HepG2 (cell line): ENCODE data around the gene SSBP1. TPM values are rescaled to one million over a fixed set of nuclear protein-coding genes. Genes with fewer than 3 reads are reported as not detected.
A peak's percentile ranks its signal among the peaks of the same experiment; 100 is the strongest.

ENCODE experiments used
- AGO1 ChIP-seq: fragments of 200-400 bp; formaldehyde crosslinking; IDR thresholded peaks from 2 replicates; pipeline ENCODE4 v1.6.1; 2017; ENCODE audit warnings: mild to moderate bottlenecking, low read depth, low read length, moderate library complexity; ENCODE audit not compliant: poor library complexity, severe bottlenecking
- AGO2 ChIP-seq: fragments of 200-400 bp; formaldehyde crosslinking; optimal IDR thresholded peaks from 2 replicates; pipeline ENCODE3; 2017; ENCODE audit warnings: mild to moderate bottlenecking, low read depth, low read length, moderate library complexity
- GFI1 ChIP-seq: sonication (generic); formaldehyde crosslinking; IDR thresholded peaks from 2 replicates; pipeline ENCODE4 v1.5.0; 2020; ENCODE audit warnings: missing genetic modification reagents, mild to moderate bottlenecking, borderline replicate concordance
- MBD4 ChIP-seq: IDR thresholded peaks from 2 replicates; pipeline ENCODE4 v1.6.1; 2012; ENCODE audit warnings: low read length, inconsistent platforms, borderline replicate concordance
- NAIF1 ChIP-seq: sonication (generic); formaldehyde crosslinking; IDR thresholded peaks from 2 replicates; pipeline ENCODE4 v1.5.0; 2020; ENCODE audit warnings: mild to moderate bottlenecking, missing genetic modification reagents, borderline replicate concordance
- NFYB ChIP-seq: sonication (generic); formaldehyde crosslinking; IDR thresholded peaks from 2 replicates; pipeline ENCODE4 v1.4.0; 2020; ENCODE audit warnings: missing genetic modification reagents
- NFYC ChIP-seq: IDR thresholded peaks from 2 replicates; pipeline ENCODE4 v1.6.1; 2016; ENCODE audit warnings: missing genetic modification reagents, missing compliant biosample characterization
- RFX3 ChIP-seq: IDR thresholded peaks from 2 replicates; pipeline ENCODE4 v1.6.1; 2016; ENCODE audit warnings: missing biosample characterization, missing genetic modification reagents
- RORA ChIP-seq: sonication (generic); formaldehyde crosslinking; IDR thresholded peaks from 2 replicates; pipeline ENCODE4 v1.5.0; 2020; ENCODE audit warnings: mild to moderate bottlenecking, missing genetic modification reagents, moderate library complexity
- TCF7L2 ChIP-seq: IDR thresholded peaks from 2 replicates; pipeline ENCODE4 v1.6.1; 2011; ENCODE audit warnings: mild to moderate bottlenecking, low read depth, low read length, moderate library complexity
- YEATS4 ChIP-seq: sonication (generic); formaldehyde crosslinking; IDR thresholded peaks from 2 replicates; pipeline ENCODE4 v1.4.0; 2020; ENCODE audit warnings: missing genetic modification reagents, borderline replicate concordance
- ZFP1 ChIP-seq: IDR thresholded peaks from 2 replicates; pipeline ENCODE4 v1.6.1; 2016
- ZSCAN30 ChIP-seq: sonication (generic); formaldehyde crosslinking; IDR thresholded peaks from 2 replicates; pipeline ENCODE4 v1.5.0; 2020; ENCODE audit warnings: mild to moderate bottlenecking, missing genetic modification reagents
- polyA plus RNA-seq, 8 experiments: library from polyadenylated mRNA; depleted of rRNA in 3 of 8; stranded (reverse) in 7 of 8; unstranded in 1 of 8; fragments of >200 nt; fragmentation: Illumina TruSeq in 4 of 8; extraction: Trizol in 4 of 8; gene quantifications; 2 replicates each; pipeline versions ENCODE4 v1.2.1 to v1.2.3, GENCODE V29; 2011 to 2016; ENCODE audit warnings: low read depth in 4 of 8, missing spikeins in 1 of 8, mixed read lengths in 1 of 8; ENCODE audit not compliant: insufficient read depth in 1 of 8
- total RNA-seq, 5 experiments: library from RNA; depleted of rRNA; stranded (reverse); fragments of >200 nt; fragmentation: Illumina TruSeq; extraction: Trizol; gene quantifications; 2 replicates each; pipeline ENCODE4 v1.2.3, GENCODE V29; 2016; ENCODE audit warnings: low read depth in 1 of 5
- TF ChIP-seq, protein P1 (sequence below), 2 experiments: sonication (generic) in 1 of 2; formaldehyde crosslinking in 1 of 2; IDR thresholded peaks; 2 replicates each; pipeline versions ENCODE4 v1.6.1 to v1.9.0; 2014 to 2022; ENCODE audit warnings: antibody characterized with exemption in 1 of 2, borderline replicate concordance in 1 of 2, inconsistent platforms in 1 of 2, low read depth in 1 of 2, missing genetic modification reagents in 1 of 2
- TF ChIP-seq, protein P2 (sequence below): sonication (generic); formaldehyde crosslinking; IDR thresholded peaks from 2 replicates; pipeline ENCODE4 v1.4.0; 2020; ENCODE audit warnings: missing genetic modification reagents
- TF ChIP-seq, protein P3 (sequence below): sonication (generic); formaldehyde crosslinking; IDR thresholded peaks from 2 replicates; pipeline ENCODE4 v1.8.1; 2022; ENCODE audit warnings: low read depth, mild to moderate bottlenecking, missing genetic modification reagents
- TF ChIP-seq, protein P4 (sequence below): sonication (generic); formaldehyde crosslinking; IDR thresholded peaks from 2 replicates; pipeline ENCODE4 v1.4.0; 2020; ENCODE audit warnings: missing genetic modification reagents
- TF ChIP-seq, protein P5 (sequence below): IDR thresholded peaks from 2 replicates; pipeline ENCODE4 v1.6.1; 2016; ENCODE audit warnings: low read depth, control low read depth

SSBP1 gene
- total and polyA plus RNA-seq, 2 of the 13 experiments (the other 11 are each of a cell fraction or from before 2014, with no cell fraction given), result 64.4 to 254 TPM

DNA sequence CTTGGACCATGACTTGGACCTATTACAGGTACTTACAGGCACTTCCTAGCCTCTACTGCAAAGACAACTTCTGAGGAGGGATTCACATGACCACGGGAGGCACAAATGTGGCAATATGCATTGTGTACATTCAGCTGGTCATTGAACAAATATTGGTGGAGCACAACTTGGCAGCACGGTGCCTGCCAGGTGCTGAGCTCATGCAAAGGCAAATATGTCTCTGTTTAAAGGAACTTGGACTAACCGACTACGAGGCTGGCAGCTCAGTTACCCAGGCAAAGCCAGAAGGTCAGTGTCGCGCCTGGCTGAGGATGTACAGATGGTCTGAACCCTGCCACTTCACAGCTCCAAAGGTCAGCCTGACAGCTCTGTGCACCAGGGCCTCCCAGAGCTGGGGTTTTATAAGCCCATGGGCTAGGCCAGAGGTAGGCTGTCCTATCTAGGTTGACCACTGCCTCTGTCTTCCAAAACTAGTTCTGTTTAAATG is 42.3 kb upstream of the SSBP1 start (continued):
- no peak for TF ChIP-seq TCF7L2
- no peak for TF ChIP-seq NFYC
- TF ChIP-seq RFX3 (CRISPR knock-in tag), result no peak
- TF ChIP-seq, protein P1, sequence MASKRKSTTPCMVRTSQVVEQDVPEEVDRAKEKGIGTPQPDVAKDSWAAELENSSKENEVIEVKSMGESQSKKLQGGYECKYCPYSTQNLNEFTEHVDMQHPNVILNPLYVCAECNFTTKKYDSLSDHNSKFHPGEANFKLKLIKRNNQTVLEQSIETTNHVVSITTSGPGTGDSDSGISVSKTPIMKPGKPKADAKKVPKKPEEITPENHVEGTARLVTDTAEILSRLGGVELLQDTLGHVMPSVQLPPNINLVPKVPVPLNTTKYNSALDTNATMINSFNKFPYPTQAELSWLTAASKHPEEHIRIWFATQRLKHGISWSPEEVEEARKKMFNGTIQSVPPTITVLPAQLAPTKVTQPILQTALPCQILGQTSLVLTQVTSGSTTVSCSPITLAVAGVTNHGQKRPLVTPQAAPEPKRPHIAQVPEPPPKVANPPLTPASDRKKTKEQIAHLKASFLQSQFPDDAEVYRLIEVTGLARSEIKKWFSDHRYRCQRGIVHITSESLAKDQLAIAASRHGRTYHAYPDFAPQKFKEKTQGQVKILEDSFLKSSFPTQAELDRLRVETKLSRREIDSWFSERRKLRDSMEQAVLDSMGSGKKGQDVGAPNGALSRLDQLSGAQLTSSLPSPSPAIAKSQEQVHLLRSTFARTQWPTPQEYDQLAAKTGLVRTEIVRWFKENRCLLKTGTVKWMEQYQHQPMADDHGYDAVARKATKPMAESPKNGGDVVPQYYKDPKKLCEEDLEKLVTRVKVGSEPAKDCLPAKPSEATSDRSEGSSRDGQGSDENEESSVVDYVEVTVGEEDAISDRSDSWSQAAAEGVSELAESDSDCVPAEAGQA (IDR thresholded peaks at IDR 0.05; ENCODE audit: low read depth), result no peak
- TF ChIP-seq, protein P1 (CRISPR knock-in tag; IDR thresholded peaks at IDR 0.05; ENCODE audit: borderline replicate concordance), result no peak
- no peak for TF ChIP-seq ZSCAN30 (CRISPR knock-in tag)
- TF ChIP-seq, protein P2, sequence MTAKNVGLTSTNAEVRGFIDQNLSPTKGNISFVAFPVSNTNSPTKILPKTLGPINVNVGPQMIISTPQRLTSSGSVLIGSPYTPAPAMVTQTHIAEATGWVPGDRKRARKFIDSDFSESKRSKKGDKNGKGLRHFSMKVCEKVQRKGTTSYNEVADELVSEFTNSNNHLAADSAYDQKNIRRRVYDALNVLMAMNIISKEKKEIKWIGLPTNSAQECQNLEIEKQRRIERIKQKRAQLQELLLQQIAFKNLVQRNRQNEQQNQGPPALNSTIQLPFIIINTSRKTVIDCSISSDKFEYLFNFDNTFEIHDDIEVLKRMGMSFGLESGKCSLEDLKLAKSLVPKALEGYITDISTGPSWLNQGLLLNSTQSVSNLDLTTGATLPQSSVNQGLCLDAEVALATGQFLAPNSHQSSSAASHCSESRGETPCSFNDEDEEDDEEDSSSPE (CRISPR knock-in tag), result no peak
- TF ChIP-seq NAIF1 (CRISPR knock-in tag), result no peak
- TF ChIP-seq, protein P3, sequence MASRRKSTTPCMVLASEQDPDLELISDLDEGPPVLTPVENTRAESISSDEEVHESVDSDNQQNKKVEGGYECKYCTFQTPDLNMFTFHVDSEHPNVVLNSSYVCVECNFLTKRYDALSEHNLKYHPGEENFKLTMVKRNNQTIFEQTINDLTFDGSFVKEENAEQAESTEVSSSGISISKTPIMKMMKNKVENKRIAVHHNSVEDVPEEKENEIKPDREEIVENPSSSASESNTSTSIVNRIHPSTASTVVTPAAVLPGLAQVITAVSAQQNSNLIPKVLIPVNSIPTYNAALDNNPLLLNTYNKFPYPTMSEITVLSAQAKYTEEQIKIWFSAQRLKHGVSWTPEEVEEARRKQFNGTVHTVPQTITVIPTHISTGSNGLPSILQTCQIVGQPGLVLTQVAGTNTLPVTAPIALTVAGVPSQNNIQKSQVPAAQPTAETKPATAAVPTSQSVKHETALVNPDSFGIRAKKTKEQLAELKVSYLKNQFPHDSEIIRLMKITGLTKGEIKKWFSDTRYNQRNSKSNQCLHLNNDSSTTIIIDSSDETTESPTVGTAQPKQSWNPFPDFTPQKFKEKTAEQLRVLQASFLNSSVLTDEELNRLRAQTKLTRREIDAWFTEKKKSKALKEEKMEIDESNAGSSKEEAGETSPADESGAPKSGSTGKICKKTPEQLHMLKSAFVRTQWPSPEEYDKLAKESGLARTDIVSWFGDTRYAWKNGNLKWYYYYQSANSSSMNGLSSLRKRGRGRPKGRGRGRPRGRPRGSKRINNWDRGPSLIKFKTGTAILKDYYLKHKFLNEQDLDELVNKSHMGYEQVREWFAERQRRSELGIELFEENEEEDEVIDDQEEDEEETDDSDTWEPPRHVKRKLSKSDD (CRISPR knock-in tag), result peak; percentile 58
- no peak for TF ChIP-seq RORA
- no peak for TF ChIP-seq NFYB (CRISPR knock-in tag)
- TF ChIP-seq MBD4, result no peak
- TF ChIP-seq YEATS4 (CRISPR knock-in tag), result no peak
- TF ChIP-seq, protein P4, sequence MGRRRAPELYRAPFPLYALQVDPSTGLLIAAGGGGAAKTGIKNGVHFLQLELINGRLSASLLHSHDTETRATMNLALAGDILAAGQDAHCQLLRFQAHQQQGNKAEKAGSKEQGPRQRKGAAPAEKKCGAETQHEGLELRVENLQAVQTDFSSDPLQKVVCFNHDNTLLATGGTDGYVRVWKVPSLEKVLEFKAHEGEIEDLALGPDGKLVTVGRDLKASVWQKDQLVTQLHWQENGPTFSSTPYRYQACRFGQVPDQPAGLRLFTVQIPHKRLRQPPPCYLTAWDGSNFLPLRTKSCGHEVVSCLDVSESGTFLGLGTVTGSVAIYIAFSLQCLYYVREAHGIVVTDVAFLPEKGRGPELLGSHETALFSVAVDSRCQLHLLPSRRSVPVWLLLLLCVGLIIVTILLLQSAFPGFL, result no peak
- TF ChIP-seq ZFP1 (CRISPR knock-in tag), result peak; percentile 89; the same call in 1 of the 2 replicates
- no peak for TF ChIP-seq GFI1 (CRISPR knock-in tag)
- TF ChIP-seq AGO2, result no peak
- TF ChIP-seq, protein P5, sequence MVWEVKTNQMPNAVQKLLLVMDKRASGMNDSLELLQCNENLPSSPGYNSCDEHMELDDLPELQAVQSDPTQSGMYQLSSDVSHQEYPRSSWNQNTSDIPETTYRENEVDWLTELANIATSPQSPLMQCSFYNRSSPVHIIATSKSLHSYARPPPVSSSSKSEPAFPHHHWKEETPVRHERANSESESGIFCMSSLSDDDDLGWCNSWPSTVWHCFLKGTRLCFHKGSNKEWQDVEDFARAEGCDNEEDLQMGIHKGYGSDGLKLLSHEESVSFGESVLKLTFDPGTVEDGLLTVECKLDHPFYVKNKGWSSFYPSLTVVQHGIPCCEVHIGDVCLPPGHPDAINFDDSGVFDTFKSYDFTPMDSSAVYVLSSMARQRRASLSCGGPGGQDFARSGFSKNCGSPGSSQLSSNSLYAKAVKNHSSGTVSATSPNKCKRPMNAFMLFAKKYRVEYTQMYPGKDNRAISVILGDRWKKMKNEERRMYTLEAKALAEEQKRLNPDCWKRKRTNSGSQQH (CRISPR knock-in tag), result peak; percentile 23; the same call in 1 of the 2 replicates
- no peak for TF ChIP-seq AGO1
